Inflammatory macrophage (primary cell): ENCODE data around the gene DDX39A.

Source experiments
- DNase-seq, 2 donors: peaks; one replicate each; pipeline ENCODE4 v3.0.0-alpha.2; 2020 to 2022

The DDX39A gene

GRCh38 chr19:14434543-14435319 is 15.6 kb upstream of the DDX39A start:
- DNase-seq: peak in 1 of 2 donors; percentile 54

DNA sequence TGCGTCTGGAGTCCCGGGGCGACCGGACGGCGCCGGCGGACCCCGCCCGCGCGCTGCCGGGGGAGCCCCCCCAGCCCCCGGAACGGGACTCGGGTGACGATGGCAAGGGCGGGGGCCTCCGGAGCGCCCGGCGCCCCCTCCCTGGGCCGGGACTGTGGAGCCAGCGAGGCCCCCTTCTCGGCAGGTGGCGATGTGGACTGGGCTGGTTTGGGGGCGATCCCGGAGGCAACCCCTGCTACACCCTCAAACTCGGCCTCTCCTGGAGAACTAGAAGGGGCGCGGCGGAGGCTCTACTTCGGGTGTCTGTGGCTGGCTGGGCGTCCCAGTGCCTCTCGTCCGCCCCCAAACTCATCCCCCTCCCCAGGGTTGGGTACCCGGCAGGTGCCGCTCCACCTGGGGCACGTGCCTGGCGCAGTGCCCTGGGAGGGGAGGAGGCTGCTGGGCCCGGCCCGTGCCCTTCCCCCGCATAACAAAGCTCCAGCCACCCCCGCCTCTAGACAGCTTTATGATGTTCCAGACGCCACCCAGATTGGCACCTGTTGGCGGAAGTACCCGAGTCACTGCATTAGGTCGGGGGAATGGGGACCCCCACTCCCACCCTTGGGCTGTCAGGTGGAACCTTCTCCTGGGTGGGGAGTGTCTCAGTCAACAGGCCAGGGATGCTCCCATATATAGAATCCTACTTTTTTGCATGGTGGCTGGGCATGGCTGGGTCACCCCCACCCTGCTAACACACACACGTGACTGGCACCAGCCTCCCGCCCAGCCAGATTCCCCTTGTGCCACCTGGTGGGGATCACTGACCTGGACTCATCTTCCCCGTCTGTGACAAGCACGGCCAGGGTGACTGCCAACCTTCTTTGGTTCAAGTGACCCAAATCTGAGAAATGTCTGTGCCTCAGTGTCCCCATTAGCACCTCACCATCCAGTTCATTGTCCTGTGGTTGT is 14.7 kb upstream of the DDX39A start:
- DNase-seq: no peak

GRCh38 chr19:14432791-14433553 is 13.8 kb upstream of the DDX39A start, which contains the start of gene PKN1:
Gene PKN1, plus strand, starts transcription at chr19:14433306. Its CDS starts 216 bp downstream, at chr19:14433522.
- DNase-seq: no peak

DNA sequence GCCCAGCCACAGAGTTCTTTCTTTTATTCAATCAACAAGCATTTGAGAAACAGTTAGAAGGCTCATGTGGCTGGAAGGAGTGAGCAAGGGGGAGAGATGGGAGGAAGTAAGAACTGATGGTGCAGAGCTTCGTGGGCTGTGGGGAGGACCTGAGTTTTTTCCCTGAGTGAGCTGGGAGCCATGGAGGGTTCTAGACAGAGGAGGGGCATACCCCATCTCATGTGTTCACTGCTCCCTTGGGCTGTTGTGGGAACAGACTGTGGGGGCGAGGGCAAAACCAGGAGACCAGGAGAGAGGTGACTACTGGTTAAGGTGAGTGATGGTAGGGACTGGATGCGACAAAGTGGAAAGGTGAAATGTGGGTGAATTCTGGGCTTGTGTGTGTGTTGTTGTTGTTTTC is 11.6 kb upstream of the DDX39A start:
- DNase-seq: no peak

- DNase-seq: no peak
These were observed 9.8 kb upstream of the DDX39A start for GRCh38 chr19:14428882-14429416.

DNA sequence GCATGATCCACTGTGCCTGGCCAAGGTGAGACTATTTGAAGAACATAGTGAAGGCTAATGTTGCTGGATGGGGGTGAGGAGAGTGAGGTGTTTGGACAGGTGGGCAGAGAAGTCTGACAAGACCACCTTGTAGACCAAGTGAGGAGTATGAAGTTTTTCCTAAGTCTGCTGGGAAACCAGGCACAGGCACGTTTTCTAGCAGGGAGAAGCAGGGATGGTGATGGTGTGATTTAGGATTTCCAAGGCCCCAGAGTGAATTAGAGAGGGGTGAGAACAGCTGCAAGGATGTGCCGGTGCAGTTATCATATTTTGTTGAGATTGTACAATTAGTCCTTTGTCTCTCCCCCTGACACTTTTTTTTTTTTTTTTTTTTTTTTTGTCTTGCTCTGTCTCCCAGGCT is 8.3 kb upstream of the DDX39A start:
- no peak for DNase-seq

DNA sequence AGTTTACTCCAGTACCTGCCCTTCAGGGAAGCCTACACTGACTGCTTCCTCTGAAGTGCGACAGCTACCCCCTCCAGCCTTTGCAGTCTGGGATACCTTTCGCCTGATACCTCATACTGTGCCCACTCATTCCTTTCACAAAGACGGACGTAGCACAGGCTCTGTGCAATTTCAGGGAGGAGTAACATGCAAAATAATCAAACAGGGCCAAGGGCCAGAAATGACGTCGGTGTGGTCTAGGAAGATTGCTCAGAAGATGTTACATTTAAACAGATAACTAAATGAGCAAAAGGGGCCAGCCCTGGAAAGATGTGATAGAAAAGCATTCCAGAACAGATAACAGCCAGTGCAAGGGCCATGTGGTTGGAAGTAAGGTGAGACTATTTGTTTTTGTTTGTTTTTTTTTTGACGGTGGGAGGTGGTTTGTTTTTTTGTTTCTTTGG is 6.6 kb upstream of the DDX39A start:
- DNase-seq: no peak

DNA sequence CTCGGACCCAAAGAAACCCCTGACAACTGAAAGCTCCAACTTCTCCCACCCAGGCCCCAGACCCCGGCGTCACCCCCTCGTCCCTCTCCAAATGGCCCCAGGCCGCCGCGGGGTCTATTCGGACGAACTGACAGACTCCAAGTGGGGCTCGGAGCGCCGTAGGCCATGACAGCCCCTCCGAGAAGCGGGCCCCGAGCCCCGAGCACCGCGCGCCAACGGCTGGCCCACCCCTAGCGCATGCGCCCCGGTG is 360 bp downstream of the DDX39A start:
- no peak for DNase-seq

DNA sequence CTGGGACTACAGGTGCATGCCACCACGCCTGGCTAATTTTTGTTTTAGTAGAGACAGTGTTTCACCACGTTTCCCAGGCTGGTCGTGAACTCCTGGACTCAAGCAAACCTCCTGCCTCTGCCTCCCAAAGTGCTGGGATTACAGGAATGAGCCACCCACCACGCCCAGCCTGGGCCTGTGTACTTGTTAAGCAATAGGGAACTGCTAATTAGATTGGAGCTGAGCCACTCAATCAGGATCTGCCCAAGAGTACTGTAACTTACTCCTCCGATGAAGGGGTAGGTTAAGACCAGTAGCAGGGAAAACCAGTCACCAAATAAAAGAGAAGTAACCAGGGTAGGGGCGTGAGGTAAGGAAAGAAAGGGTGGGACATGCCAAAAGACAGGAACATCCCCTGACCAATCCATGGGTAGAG is 2.3 kb downstream of the DDX39A start:
- peak in 1 of 2 donors; percentile 48 for DNase-seq

- DNase-seq: no peak
These were observed 4.0 kb downstream of the DDX39A start for GRCh38 chr19:14414926-14415690.

DNA sequence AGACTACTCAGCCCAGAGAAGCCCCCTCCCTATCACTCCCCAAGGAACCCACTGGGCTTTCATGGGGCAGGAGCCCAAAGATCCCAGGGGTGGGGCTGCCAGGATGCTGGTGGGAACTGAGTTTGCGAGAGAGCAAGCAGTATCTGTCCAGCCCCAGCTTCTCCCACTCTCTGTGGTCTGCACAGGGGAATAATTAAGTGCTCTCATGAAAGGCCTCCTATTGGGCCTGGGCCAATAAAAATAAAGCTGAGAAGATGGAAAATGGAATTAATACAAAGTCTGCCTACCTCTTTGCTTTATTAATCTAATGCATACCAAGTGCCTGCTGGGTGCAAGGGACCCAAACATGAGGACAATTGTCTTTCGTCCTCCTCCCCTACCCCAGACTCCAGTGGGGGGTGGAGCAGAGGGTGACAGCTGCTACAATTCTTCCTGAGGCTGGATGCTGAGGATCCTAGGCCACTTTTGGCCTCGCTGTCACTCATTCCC is 5.4 kb downstream of the DDX39A start:
- no peak for DNase-seq

- DNase-seq: no peak
These were observed 6.0 kb downstream of the DDX39A start for GRCh38 chr19:14412996-14413692.

DNA sequence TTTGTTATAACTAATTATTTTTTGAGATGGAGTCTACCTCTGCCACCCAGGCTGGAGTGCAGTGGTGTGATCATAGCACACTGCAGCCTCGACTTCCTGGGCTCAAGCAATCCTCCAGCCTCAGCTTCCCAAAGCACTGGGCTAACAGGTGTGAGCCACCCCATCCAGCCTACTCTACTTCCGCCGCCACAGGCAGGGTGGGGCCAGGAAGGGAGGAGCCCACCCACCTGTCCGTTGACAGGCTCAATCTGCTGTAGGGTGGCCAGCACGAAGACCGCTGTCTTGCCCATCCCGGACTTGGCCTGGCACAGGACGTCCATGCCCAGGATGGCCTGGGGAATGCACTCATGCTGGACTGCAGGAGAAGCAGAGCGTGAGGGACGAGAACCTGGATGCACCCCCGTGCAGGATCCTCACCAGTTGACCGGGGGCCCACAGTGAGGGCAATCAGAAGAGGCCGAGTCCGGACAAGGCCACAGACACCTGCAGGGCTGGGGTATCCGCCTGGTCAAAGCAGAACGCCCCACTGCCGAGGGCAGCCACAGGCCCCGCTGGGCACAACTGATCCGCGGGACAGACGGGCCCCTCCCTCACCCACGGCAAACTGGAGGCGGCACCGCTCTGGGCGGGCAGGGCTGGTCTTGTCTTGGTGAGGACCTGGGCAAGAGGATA is 6.7 kb downstream of the DDX39A start:
- no peak for DNase-seq

DNA sequence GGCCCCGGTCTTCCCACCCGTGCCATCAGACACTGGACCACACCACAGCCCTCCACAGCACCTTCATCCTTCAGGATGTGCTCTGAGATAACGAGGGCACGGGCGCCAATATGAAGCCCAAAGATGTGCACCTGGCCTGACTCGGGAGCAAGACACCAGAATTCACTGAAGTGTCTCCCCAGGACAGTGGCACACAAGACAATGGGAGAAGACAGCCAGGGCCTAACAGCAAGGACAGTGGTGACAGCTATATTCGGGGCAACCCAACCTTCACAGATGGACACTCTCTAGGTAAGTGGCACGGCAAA is 7.2 kb downstream of the DDX39A start:
- DNase-seq: no peak

GRCh38 chr19:14411161-14411937 is 7.8 kb downstream of the DDX39A start:
- no peak for DNase-seq

DNA sequence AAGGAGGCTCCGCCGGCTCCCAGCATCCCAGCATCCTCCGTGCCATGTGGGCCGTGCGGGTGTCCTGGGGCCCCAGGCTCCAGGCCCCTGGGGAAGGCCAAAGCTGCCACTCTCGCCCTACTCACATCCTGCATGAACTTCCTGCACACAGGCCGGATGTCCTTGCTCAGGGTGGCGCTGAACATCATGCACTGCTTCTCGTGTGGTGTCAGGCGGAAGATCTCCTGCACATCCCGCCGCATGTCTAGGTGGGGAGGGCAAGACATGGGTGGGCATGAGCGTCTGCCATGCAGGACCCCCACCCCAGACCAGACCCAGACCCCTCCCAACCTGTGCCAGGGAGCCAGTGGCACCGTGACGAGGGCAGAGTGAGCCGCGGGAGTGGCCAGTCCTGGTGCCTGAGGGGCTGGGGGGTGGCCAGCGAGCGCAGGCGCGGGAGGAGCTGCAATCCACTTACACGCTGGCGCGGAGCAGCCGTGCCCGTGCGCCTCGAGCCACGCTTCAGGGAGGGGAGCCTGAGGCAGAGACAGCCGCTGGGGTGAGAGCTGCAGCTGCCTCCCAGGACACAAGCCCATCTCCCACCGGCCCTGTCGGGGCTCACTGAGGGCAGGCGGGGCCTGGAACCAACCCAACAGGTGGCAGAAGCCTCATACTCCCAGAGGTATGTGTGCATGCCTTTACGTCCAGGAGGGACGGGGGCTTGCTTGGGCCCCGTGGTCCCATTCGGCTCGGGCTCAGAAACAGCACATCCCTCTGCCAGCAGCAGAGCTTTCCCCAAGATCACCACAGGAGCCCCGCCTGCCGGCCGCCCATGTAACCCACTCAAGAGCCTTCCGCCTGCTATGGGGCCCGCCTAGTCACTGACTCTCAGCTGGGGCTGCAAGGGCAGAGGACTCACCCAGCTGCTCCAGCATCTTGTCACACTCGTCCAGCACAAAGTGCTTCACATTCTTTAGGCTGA is 8.8 kb downstream of the DDX39A start:
- no peak for DNase-seq

DNA sequence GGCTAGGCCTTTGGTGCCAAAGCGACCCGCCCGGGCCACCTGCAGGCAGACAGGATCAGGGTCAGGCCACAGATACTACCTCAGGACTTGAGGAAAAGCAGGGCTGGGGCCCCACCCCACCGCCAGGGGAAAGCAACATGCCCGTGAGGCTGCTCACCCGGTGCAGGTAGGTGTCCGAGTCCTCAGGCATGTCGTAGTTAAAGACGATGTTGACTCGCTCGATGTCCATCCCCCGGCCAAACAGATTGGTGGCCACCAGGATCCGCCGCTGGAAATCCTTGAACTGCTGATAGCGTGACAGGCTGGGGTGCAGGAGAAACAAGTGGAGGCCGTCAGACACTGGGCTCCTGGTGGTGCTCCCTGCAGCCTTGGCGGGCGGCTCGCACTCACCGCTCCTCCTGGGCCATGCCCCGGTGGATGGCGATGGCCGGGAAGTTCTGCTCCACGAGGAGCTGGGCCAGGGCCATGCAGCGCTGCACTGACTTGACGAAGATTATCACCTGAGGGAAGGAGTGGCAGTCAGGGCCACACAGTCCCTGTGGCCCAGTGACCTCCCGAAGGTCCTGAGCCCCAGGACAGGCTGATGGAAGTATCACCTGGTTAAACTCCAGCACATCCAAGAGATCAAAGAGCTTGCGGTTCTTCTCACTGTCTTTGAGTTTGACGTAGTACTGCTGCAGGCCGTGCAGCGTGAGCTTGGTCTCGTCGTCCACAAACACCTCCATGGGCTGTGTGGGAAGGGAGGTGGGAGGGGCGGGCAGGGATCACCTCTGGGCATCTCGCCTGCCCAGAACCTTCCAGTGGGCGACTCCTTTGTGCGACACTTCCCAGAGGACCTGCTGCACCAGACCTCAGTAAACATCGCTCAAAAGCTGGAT is 9.8 kb downstream of the DDX39A start:
- DNase-seq: no peak
